HG02610 (cell line): Measurements from ENCODE around the gene UTP4.
"Not testable (repeated sequence)": the region's sequence is repeated elsewhere in the genome, so short reads cannot be mapped to it uniquely, and the experiment has no call there.

ENCODE experiments used
- ATAC-seq: cut with Tn5 transposase; IDR thresholded peaks from one replicate; pipeline ENCODE4 v1.9.1; 2021; ENCODE audit warnings: mild to moderate bottlenecking, moderate library complexity; ENCODE audit not compliant: unreplicated experiment

UTP4 gene

DNA sequence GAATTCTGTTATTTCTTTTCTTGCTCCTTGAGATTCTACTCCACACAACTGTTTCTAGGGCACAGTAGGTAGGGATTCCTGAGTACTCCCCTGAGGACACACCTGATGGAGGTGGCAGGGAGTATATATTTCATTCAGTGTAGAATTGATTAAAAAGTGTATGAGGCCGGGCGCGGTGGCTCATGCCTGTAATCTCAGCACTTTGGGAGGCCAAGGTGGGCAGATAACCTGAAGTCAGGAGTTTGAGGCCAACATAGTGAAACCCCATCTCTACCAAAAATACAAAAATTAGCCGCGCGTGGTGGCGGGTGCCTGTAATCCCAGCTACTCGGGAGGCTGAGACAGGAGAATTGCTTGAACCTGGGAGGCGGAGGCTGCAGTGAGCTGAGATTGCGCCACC lies 5.6 kb upstream of the UTP4 start:
- ATAC-seq: not testable (repeated sequence)

DNA sequence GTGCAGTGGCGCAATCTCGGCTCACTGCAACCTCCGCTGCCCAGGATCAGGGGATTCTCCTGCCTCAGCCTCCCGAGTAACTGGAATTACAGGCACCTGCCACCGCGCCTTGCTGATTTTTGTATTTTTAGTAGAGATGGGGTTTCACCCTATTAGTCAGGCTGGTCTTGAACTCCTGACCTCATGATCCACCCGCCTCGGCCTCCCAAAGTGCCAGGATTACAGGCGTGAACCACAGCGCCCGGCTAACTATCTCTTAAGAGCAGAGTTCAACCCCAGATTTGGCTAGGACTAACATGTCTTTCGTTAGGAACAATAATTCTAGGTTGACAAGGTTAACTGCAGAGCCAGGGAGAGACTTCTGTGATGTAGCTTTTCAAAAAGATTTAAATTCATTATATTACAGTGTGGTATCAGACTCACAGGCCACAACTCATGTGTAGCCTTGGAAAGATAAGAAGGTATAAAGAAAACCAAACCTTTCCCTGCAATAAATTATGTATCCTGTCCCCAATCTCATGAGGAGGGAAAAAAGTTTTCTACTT lies 4.4 kb upstream of the UTP4 start:
- no peak for ATAC-seq

DNA sequence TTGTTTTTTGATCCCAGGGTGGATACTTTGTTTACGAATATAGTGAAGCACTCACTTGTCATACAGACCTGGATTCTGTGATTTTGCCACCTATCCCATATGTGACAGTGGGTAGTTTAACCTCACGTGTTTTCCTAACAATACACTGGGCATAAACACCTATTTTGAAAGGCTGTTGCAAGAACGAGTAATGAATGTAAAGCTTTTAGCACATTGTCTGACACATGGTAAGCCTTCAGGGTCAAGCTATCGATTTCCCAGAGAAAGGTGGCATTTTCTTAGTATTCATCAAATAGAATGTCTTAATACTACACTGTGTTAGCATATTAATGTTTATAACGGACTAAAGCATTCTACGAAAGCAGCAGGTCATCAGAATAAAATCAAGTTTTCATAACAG lies 2.0 kb upstream of the UTP4 start:
- ATAC-seq: no peak

DNA sequence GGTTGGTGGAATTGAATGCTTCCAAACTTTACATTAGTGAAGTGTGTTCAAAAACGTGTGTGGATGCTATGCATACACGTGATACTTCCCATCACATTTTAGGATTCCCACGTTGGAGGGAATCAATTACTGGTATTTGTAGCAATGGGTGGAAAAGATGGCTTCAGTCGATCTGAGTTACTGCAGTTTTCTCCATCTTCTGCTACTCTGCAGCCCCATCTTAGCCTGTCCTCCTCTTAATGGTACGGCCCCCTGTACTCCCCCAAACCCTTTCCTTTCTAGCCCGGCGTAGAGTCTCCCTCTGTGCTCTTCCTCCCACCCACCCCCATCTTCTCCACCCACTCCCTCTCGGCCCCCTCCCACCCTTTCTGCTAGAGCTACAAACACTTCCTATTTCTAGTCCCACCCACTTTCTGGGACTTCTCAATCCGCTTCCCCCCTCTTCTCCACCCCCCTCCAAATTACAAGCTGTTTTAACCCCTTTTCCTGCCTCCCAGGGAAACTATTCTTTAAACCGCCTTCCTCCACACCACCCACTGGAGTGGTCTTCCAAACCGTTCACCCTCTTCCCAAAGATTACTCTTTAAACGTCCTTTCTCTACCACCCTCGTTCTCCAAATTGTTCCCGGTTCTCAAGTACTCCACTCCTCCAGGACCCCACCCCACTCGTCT lies 1.1 kb upstream of the UTP4 start:
- ATAC-seq: no peak

DNA sequence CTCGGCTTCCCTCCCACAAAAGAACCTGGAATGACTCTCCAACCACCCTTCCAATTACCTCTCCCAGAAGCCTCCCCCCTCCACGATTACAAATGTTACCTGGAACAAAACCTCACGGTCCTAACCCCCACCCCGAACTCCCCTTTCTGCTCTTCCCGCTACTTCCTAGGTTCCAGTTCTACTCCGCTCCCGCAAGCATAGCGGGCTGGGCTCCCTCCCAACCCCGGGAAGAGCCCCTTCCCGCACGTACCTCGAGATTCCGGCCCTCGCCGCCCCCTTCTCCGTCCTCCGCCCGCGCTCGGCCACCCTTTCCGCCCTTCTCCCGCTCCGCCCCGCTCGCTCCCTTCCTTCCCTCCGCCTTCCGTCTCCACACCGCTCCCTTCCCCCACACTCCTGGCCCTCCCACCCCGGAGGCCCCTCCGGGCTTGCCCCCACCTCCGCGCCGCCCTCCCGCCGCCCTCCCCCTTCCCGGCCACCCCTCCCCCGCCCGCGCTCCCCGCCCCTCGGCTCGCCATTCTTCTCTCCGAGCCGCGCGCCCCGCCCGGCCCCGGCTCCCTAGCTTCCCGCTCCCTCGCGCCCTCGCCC lies 518 bp upstream of the UTP4 start:
- ATAC-seq: peak; percentile 36

DNA sequence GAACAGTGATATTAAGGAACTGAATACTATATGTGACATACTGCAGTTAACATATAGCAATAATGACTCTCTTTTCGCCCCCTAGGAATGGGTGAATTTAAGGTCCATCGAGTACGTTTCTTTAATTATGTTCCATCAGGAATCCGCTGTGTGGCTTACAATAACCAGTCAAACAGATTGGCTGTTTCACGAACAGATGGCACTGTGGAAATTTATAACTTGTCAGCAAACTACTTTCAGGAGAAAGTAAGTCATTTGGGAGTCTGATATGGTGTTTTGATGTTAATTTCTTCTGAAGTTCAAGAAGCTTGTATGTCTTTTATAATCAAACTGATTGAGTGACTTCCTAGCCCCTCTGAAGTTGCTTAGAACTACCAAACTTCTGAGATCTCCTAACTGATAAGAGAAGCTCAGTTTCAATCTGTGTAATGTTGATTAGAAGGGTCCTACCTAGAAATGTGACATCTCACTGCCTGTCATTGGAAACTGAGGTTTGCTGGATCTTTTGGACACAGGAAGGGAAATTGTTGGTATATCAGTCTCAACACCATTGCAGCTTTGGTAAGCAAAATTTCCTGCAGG lies 1.0 kb downstream of the UTP4 start:
- no peak for ATAC-seq

DNA sequence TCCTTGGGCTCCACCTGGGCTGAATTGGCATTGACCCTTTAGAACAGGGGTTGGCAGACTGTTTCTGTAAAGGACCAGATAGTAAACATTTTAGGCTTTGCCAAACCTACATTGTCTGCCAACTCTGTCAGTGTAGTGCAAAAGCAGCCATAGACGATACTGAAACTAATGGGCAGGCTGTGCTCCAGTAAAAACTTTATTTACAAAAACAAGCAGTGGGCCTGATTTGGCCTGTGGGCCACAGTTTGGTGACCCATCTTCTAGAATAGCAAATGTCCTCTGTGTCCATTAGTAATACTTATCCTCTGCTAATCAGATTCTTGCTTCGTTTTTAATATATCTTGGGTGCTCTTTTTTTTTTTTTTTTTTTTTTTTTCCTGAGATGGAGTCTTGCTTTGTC lies 6.2 kb downstream of the UTP4 start:
- ATAC-seq: no peak

DNA sequence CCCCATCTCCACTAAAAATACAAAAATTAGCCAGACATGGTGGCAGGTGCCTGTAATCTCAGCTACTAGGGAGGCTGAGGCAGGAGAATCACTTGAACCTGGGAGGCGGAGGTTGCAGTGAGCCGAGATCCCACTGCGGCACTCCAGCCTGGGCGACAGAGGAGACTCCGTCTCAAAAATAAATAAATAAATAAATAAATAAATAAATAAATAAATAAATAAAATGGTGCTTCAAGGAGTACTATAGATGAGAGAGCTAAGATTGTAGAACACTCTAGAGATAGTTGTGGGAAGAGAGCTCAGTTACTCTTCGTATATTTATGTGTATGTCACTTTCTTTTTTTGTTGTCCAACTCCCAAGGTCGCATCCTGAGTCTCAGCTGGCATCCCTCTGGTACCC lies 7.0 kb downstream of the UTP4 start:
- not testable (repeated sequence) for ATAC-seq

DNA sequence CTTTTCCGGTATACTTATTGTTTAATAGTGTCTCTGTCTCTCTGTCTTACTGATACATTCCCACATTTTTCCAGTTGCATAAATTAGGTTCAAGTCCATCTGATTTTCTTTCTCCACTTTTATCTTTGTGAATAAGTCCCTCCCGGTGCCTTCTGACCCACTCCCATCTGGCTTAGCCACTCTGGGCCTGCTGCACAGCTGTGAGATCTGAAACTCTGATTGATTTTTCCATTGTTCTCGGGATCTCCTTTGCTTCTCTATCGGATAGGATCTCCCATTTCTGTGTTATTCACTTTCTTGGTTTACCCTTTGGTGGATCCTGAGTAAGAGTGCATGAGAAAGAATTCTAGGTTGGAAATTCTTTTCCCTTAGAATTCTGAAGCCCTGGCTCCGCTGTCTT lies 8.6 kb downstream of the UTP4 start:
- no peak for ATAC-seq

DNA sequence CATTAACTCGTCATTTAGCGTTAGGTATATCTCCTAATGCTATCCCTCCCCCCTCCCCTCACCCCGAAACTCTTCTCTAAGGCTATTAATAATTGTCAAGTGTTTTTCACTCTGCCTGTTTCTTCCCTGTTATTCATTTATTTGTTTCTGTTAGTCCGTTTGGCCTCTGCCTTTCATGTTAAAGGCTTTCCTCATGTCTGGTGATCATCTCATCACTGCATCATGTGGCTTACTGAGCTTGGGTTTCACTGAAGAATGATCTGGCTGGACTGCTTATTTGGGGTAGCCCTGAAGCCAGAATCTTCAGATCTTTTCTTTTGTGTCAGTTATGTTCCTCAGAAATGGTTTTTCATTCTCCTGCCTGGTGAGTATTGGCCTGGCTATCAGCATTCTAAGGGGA lies 9.5 kb downstream of the UTP4 start:
- no peak for ATAC-seq

DNA sequence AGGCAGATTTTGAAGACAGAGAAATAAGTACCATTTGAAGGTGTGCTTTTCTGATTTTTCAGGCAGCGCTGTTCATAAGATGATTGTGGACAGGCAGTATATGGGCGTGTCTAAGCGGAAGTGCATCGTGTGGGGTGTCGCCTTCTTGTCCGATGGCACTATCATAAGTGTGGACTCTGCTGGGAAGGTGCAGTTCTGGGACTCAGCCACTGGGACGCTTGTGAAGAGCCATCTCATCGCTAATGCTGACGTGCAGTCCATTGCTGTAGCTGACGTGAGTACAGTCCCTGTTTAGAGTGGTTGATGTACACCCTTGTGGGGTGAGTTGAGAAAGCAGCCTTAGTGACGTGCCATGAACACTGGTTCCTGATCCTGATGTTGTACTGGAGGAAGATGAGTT lies 10.7 kb downstream of the UTP4 start:
- ATAC-seq: no peak

DNA sequence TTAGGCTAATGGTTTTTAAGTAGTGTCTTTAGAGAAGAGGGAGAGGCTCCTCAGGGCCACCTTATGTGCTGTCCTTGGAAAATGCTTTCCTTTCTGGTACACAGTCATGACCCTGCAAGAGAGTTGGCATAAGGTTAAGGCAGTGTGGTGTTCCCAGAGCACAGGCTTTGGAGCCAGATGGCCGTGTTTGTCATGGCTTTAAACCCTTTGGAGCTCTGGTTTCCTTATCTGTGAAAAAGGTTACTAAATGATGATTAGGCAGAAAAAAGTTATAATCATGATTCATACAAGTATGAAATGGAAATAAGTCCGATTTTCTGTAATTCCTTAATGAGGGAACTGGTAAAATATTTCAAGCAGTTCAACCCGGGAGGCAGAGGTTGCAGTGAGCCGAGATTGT lies 13.2 kb downstream of the UTP4 start:
- no peak for ATAC-seq

DNA sequence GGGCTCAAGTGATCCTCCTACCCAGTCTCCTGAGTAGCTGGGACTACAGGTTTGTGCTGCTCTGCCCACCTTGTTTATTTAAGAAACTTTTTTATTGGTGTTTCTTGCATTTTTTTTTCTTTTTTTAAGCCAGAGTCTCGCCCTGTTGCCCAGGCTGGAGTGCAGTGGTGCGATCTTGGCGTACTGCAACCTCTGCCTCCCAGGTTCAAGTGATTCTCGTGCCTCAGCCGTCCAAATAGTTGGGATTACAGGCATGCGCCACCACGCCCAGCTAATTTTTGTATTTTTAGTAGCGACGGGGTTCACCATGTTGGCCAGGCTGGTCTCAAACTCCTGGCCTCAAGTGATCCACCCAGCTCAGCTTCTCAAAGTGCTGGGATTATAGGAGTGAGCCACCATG lies 17.2 kb downstream of the UTP4 start:
- not testable (repeated sequence) for ATAC-seq

DNA sequence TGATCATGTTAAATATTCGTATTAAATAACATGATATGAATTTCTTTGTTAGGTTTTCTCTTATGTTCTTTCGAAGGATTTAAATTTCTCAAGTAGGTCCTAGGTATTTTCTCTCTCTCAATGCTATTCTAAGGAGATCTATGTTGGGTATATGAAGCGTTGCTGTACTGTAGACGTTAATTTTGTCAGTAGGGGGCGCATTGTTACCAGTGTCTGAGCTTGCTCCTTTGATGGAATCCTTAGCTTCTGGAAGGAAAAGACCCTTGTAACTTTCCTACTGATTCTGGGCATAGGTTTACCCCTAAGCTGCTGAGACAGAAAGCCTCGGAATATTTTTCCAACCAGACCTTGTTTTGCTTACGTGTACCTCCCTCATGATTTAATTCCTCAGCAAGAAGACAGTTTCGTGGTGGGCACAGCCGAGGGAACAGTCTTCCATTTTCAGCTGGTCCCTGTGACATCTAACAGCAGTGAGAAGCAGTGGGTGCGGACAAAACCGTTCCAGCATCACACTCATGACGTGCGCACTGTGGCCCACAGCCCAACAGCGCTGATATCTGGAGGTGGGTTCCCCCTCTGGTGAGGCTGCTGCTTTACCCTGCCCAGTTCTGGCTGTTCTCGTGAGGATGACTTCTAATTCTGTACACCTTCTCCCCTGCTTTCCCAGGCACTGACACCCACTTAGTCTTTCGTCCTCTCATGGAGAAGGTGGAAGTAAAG lies 17.9 kb downstream of the UTP4 start:
- ATAC-seq: no peak

DNA sequence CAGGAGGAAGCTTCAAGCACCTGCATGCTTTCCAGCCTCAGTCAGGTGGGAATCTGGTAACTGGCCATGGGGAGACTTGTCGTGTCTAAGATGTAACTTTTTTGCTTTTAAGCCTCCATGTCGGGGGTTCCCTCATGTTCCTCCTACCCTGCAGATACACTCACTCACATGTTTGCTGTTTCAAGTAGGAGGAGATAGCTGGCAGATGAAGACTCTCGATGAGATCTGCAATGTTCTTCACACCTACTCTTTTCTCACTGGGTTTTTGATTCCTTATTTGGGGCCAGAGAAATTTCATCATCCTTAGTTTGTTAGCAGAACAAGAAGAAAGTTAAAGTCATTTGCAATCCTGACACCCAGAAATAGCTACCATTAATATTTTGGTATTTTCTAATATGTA lies 24.7 kb downstream of the UTP4 start:
- no peak for ATAC-seq

DNA sequence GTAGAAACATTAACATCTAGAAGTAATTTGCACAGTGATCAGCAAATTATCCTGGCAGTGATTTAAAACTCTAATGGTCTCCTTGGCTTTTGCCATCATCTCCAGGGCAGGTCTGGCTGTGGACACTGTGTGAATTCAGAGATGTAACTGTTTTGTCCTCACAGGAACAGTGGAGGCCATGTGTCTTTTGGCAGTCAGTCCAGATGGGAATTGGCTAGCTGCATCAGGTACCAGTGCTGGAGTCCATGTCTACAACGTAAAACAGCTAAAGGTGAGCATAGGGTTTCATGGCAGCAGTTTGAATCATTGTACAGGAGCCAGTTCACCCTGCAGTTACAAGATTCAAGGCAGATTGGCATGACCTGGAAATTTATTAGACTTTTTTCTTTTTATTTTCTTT lies 27.7 kb downstream of the UTP4 start:
- no peak for ATAC-seq

DNA sequence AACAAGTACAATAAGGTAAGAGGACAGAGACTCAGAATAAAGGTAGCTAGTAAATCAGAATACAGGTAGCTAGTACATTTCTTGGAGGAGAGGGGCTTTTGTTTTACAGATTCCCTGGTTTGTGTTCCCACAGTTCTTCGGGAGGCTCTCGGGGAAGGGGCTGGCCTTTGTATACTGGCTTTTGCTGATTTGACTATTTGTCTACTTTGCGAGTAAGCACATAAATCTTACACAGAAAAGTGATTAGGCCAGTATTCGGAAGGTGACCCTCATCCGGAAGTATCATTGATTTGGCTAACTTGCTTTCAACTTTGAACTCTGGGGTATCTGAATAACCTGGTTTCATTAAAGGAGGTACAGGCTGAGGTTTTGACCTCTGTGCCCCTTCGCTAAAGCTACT lies 33.1 kb downstream of the UTP4 start:
- ATAC-seq: no peak

DNA sequence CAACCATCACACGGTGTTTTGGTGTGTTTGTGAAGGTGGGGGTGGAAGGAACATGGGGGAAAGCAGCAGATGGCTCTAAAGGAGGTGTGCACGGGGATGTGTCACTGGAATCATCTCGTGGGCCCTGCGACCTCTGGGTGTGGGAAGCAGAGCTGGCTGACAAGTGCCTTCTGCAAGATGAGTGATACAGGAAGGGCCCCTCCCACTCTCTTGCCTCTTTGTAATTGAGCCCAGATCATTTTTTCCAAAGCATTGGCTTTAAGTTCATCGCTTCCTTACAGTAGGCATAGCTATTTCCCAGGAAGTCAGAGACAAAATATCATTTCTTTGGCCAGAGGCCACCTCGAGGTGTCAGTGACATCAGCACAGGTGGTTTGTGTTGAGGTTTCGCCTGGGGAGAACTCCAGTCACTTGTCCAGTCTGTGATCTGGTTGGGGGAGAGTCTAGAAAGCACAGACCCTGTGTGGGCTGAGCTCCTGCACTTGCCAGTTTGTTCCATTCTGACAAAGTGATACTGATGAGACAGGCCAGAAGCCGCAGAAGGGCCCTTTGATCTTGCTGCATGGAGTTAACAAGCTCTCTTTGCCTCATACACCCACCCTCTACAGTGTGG lies 33.9 kb downstream of the UTP4 start:
- peak; percentile 48 for ATAC-seq

DNA sequence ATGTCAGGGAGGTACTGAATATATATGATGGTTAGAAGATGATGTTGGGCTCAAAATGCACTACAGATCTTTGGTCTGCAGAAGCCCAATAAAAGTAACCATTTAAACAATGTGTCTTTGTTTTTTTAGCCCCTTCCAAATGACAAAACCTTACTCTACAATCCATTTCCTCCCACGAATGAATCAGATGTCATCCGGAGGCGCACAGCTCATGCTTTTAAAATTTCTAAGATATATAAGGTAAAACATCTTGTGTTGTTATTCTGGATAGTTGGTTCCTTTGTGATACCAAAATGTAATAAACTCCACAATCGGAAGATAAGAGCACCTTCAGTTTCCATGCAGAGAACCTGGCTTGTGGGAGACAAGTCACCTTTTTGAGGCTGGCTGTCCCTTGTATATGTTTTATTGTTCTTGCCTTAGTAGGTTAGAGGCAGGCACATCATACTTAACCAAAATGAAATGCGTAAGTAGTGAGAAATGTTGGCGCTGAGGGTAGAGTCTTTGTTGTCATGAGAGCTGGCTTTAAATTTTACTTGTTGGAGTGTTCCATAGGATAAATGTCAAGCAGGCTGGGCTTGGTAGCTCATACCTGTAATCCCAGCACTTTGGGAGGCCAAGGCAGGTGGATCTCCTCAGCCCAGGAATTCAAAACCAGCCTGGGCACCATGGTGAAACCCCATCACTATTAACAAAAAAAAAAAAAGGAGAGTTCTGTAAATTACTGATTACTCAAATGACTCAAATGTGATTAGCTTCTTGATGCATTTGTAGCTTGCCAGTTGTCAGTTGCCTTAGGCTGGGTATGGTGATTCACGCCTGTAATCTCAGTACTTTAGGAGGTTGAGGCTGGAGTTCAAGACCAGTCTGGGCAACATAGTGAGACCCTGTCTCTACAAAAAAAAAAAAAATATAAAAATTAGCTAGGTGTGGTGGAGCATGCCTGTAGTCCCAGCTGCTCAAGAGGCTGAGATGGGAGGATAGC lies 34.8 kb downstream of the UTP4 start:
- no peak for ATAC-seq

DNA sequence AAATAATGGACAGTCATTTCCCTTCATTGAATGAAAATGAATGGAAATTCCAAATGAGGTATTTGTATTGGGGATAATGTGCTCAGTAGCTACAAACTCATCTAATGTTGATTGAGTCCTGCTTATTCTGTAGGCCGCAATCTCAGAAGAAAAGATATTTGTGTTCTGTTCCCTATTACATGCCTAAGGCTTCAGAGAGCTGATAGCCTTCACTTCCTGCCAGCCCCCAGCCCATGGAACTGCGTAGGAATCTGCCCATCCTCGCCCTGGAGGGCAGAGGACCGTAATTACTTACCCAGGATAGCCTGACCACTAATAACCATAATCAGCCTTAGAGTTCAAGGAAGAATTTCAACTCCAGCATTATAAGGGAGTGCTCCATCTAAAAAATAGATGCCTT lies 36.6 kb downstream of the UTP4 start:
- no peak for ATAC-seq
